K562 (cell line): ENCODE data around the gene CSF2. TPM values are rescaled to one million over a fixed set of nuclear protein-coding genes. Genes with fewer than 3 reads are reported as not detected.

Experiments
- ARID4B ChIP-seq: sonication (generic); formaldehyde crosslinking; IDR thresholded peaks from 2 replicates; pipeline ENCODE4 v1.8.0; 2022; ENCODE audit warnings: mild to moderate bottlenecking, missing genetic modification reagents
- BRD9 ChIP-seq: fragments of 450-650 bp; IDR thresholded peaks from 2 replicates; pipeline ENCODE4 v1.6.1; 2018; ENCODE audit warnings: low read depth; ENCODE audit not compliant: partially characterized antibody
- CHD1 ChIP-seq: fragments of 200-600 bp; sonication (generic); IDR thresholded peaks from one replicate; pipeline ENCODE4 v1.6.1; 2012; ENCODE audit warnings: mild to moderate bottlenecking, moderate library complexity, low read length, inconsistent platforms
- ESRRA ChIP-seq: fragments of 450-650 bp; IDR thresholded peaks from 2 replicates; pipeline ENCODE4 v1.6.1; 2014; ENCODE audit warnings: low read depth, mild to moderate bottlenecking, moderate library complexity, borderline replicate concordance
- FIP1L1 ChIP-seq: fragments of 200-400 bp; formaldehyde crosslinking; IDR thresholded peaks from 2 replicates; pipeline ENCODE4 v1.6.1; 2018; ENCODE audit warnings: mild to moderate bottlenecking, low read depth, low read length; ENCODE audit not compliant: poor library complexity, severe bottlenecking
- FOXJ2 ChIP-seq: fragments of 200-800 bp; sonication (Bioruptor generic); IDR thresholded peaks from 2 replicates; pipeline ENCODE4 v1.6.1; 2016; ENCODE audit warnings: missing genetic modification characterization, missing compliant biosample characterization
- FOXK2 ChIP-seq, 2 experiments: fragments of 450-650 bp; IDR thresholded peaks in 1 of 2; conservative IDR thresholded peaks in 1 of 2; 2 replicates each; pipeline ENCODE4 v1.6.1; 2016; ENCODE audit warnings: low read depth in 2 of 2, mild to moderate bottlenecking in 1 of 2
- HCFC1 ChIP-seq: IDR thresholded peaks from 2 replicates; pipeline ENCODE4 v1.6.1; 2012; ENCODE audit warnings: low read depth, low read length, improper control_type of control experiment
- ID3 ChIP-seq, 2 experiments: fragments of 250-450 bp in 1 of 2; fragments of 450-650 bp in 1 of 2; sonication (Bioruptor Pico) in 1 of 2; IDR thresholded peaks; 2 replicates each; pipeline versions ENCODE4 v1.6.1 to v1.8.0; 2016 to 2021; ENCODE audit warnings: mild to moderate bottlenecking in 2 of 2, moderate library complexity in 2 of 2, missing compliant biosample characterization in 1 of 2, missing genetic modification characterization in 1 of 2
- MAX ChIP-seq: sonication (generic); formaldehyde crosslinking; IDR thresholded peaks from 2 replicates; pipeline ENCODE4 v1.9.0; 2022; ENCODE audit warnings: mild to moderate bottlenecking, missing genetic modification reagents
- NR2C2 ChIP-seq, 2 experiments: fragments of 200-800 bp in 1 of 2; sonication (Bioruptor generic) in 1 of 2; sonication (generic) in 1 of 2; formaldehyde crosslinking in 1 of 2; IDR thresholded peaks; 2 replicates each; pipeline versions ENCODE4 v1.6.1 to v1.8.0; 2016 to 2022; ENCODE audit warnings: mild to moderate bottlenecking in 1 of 2, missing compliant biosample characterization in 1 of 2, missing genetic modification characterization in 1 of 2, missing genetic modification reagents in 1 of 2
- POLR3G ChIP-seq: IDR thresholded peaks from 2 replicates; pipeline ENCODE4 v1.6.1; 2011; ENCODE audit not compliant: insufficient read length, insufficient replicate concordance; ENCODE audit errors: extremely low read depth
- RFX5 ChIP-seq: IDR thresholded peaks from 2 replicates; pipeline ENCODE4 v1.6.1; 2011; ENCODE audit warnings: low read depth, mild to moderate bottlenecking, improper control_type of control experiment, low read length
- SOX6 ChIP-seq: fragments of 450-650 bp; IDR thresholded peaks from 2 replicates; pipeline ENCODE4 v1.6.1; 2014; ENCODE audit warnings: mild to moderate bottlenecking
- TAF9B ChIP-seq: fragments of 450-650 bp; IDR thresholded peaks from 2 replicates; pipeline ENCODE4 v1.6.1; 2018; ENCODE audit warnings: mild to moderate bottlenecking; ENCODE audit not compliant: partially characterized antibody
- USF1 ChIP-seq: sonication (generic); formaldehyde crosslinking; IDR thresholded peaks from 2 replicates; pipeline ENCODE4 v1.9.0; 2022; ENCODE audit warnings: mild to moderate bottlenecking, missing genetic modification reagents
- ZFP1 ChIP-seq: fragments of 450-650 bp; formaldehyde crosslinking; IDR thresholded peaks from 2 replicates; pipeline ENCODE4 v1.4.0; 2020; ENCODE audit warnings: mild to moderate bottlenecking, mixed read lengths
- ZNF12 ChIP-seq: sonication (generic); formaldehyde crosslinking; IDR thresholded peaks from 2 replicates; pipeline ENCODE4 v1.4.0; 2020; ENCODE audit warnings: mild to moderate bottlenecking, missing genetic modification reagents
- ZNF384 ChIP-seq: IDR thresholded peaks from 2 replicates; pipeline ENCODE4 v1.6.1; 2012; ENCODE audit warnings: low read depth, low read length, improper control_type of control experiment
- ZNF707 ChIP-seq: fragments of 250-450 bp; sonication (Bioruptor Pico); conservative IDR thresholded peaks from 2 replicates; pipeline ENCODE4 v1.8.0; 2022; ENCODE audit warnings: inconsistent platforms, mild to moderate bottlenecking, moderate library complexity
- polyA plus RNA-seq, 8 experiments: library from polyadenylated mRNA; depleted of rRNA in 4 of 8; stranded (reverse) in 5 of 8; unstranded in 3 of 8; fragments of >200 nt; fragmentation: Nextera tagmentation in 2 of 8; fragmentation: Illumina TruSeq in 1 of 8; extraction: Ambion mirVana in 2 of 8; extraction: Trizol in 1 of 8; gene quantifications; 2 replicates each; pipeline versions ENCODE4 v1.2.1 to v1.2.3, GENCODE V29; 2011 to 2014; ENCODE audit warnings: inconsistent platforms in 1 of 8, missing spikeins in 1 of 8
- total RNA-seq, 7 experiments: library from RNA; depleted of rRNA in 6 of 7; stranded (reverse); fragments of >200 nt in 6 of 7; fragmentation: Illumina TruSeq in 2 of 7; extraction: Trizol in 2 of 7; gene quantifications; 2 replicates each; pipeline versions ENCODE4 v1.2.1 to v1.2.3, GENCODE V29; 2011 to 2021; ENCODE audit warnings: low replicate concordance in 1 of 7

CSF2 gene
- total and polyA plus RNA-seq, 9 of the 15 experiments (the other 6 are each of a cell fraction or from before 2014, with no cell fraction given) = 0.25 to 0.29 TPM; not detected in 7

GRCh38 chr5:132070460-132071337, 2.9 kb upstream of the CSF2 start (continued):
- no peak for TF ChIP-seq FOXJ2 (tag)
- no peak for TF ChIP-seq ARID4B
- TF ChIP-seq HCFC1 = no peak
- no peak for TF ChIP-seq TAF9B
- TF ChIP-seq FIP1L1 = no peak
- no peak for TF ChIP-seq USF1
- no peak for TF ChIP-seq MAX
- no peak for TF ChIP-seq CHD1
- TF ChIP-seq NR2C2 (CRISPR knock-in tag; IDR thresholded peaks at IDR 0.05) = no peak
- TF ChIP-seq NR2C2 (tag; IDR thresholded peaks at IDR 0.05) = peak; percentile 81
- TF ChIP-seq ID3 (CRISPR knock-in tag; IDR thresholded peaks at IDR 0.05) = no peak
- TF ChIP-seq ID3 (tag; IDR thresholded peaks at IDR 0.05) = no peak
- no peak for TF ChIP-seq RFX5
- TF ChIP-seq FOXK2 (conservative IDR thresholded peaks at IDR 0.05 in 1 of 2, IDR thresholded peaks at IDR 0.05 in 1 of 2; ENCODE audit: low read depth in 2 of 2) = no peak
- TF ChIP-seq ZNF12 = no peak
- no peak for TF ChIP-seq ZFP1 (CRISPR knock-in tag)
- peak; percentile 52; the same call in 1 of the 2 replicates for TF ChIP-seq SOX6
- peak; percentile 24; the same call in 1 of the 2 replicates for TF ChIP-seq ESRRA
- TF ChIP-seq BRD9 = no peak
- TF ChIP-seq ZNF384 = no peak
- TF ChIP-seq POLR3G = no peak
- no peak for TF ChIP-seq ZNF707 (CRISPR knock-in tag)
